Immature natural killer cell (primary cell): ENCODE results near the gene C6orf15. TPM values are rescaled to one million over a fixed set of nuclear protein-coding genes. Genes with fewer than 3 reads are reported as not detected.

Source experiments
- DNase-seq, 3 donors: peaks; one replicate each; pipeline ENCODE4 v3.0.0; 2022; ENCODE audit warnings: mixed read lengths in 1 of 3
- H3K27ac Mint-ChIP-seq, 6 donors: one replicate each; pipeline ENCODE4 v1.8.0; 2020; ENCODE audit warnings: mixed read lengths in 6 of 6, mild to moderate bottlenecking in 5 of 6, inconsistent platforms in 4 of 6, moderate library complexity in 3 of 6
- H3K27me3 Mint-ChIP-seq, 3 donors: one replicate each; pipeline ENCODE4 v1.8.0; 2020 to 2021; ENCODE audit warnings: low read depth in 3 of 3, mild to moderate bottlenecking in 3 of 3, mixed read lengths in 3 of 3, moderate library complexity in 3 of 3, inconsistent platforms in 1 of 3
- H3K36me3 Mint-ChIP-seq, 3 donors: one replicate each; pipeline ENCODE4 v1.8.0; 2020; ENCODE audit warnings: mixed read lengths in 3 of 3, inconsistent platforms in 2 of 3, mild to moderate bottlenecking in 2 of 3
- H3K4me1 Mint-ChIP-seq, 2 donors: one replicate each; pipeline ENCODE4 v1.8.0; 2020; ENCODE audit warnings: inconsistent platforms in 2 of 2, mild to moderate bottlenecking in 2 of 2, mixed read lengths in 2 of 2, moderate library complexity in 1 of 2
- H3K4me3 Mint-ChIP-seq, 5 donors: one replicate each; pipeline ENCODE4 v1.8.0; 2020; ENCODE audit warnings: mild to moderate bottlenecking in 5 of 5, mixed read lengths in 5 of 5, inconsistent platforms in 3 of 5, moderate library complexity in 3 of 5
- H3K9me3 Mint-ChIP-seq, 6 donors: one replicate each; pipeline ENCODE4 v1.8.0; 2020; ENCODE audit warnings: mild to moderate bottlenecking in 6 of 6, mixed read lengths in 6 of 6, inconsistent platforms in 4 of 6, moderate library complexity in 3 of 6
- polyA plus RNA-seq, 3 donors: library from polyadenylated mRNA; unstranded; fragments of 300-500 nt; fragmentation: Illumina TruSeq; gene quantifications; one replicate each; pipeline ENCODE4 v1.2.3, GENCODE V29; 2021

The C6orf15 gene
- not detected for polyA plus RNA-seq

DNA sequence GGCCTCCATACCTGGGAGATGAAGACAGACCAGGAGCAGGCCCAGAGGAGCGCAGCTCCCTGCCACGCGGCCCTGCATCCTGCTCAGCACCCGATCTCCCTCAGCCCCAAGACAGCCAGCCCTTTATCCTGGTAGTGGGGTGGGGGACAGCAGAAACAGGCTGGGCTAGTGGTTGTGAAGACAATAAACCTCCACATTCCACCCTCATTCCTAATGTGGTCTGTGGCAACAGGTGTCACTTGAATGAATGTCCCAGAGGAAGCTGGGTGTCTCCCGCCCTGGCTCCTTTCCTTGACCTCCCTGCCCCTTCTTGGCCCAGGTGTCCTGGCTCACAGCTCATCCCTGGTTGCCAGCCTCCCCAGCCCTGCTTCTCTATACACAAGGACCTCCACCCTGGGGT, at the start of gene C6orf15:
C6orf15 (minus strand) TSS at position 98 of the 400 bp plus-strand sequence; CDS start at position 78, 20 bp downstream.
- Mint-ChIP-seq H3K36me3 (no peaks in the 10 kb centered on the region), H3K27ac (no peak within 1 kb of the TSS), H3K4me1 (no peaks in the 10 kb centered on the region), H3K9me3 (no peaks in the 10 kb centered on the region), H3K27me3 (peaks cover 1 to 22% (median 5%) of the 10 kb centered on the region in 3 donors), H3K4me3 (no peak within 1 kb of the TSS)
- no peak for DNase-seq

DNA sequence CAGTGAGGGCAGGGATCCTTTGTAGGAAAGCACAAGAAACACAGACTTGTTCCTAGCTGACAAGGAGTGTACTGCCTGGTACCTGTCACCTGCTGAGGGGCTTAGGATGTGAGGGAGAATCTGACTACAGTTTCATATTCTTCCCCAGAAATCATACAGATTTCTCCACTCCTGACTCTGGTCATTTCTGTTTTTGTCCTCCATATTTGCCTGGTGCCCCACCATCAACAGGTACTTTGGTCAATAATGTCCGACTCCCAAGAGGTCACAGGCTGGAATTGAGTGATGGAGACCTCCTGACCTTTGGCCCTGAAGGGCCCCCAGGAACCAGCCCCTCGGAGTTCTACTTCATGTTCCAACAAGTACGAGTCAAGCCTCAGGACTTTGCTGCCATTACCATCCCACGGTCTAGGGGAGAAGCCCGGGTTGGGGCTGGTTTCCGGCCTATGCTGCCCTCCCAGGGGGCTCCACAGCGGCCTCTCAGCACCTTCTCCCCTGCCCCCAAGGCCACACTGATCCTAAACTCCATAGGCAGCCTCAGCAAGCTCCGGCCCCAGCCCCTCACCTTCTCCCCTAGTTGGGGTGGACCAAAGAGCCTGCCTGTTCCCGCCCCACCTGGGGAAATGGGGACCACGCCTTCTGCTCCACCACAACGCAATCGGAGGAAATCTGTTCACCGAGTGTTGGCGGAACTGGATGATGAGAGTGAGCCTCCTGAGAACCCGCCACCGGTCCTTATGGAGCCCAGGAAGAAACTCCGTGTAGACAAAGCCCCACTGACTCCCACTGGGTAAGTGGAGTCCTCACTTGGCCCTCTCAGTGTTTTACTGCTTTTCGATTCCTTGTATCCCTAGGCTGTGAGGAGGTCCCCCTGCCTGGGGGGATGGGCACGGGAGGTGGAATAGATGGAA, 49.1 kb upstream of the C6orf15 start:
- no peak for DNase-seq
- peak overlapping the region in 1 of 6 donors; percentile 71 for H3K27ac Mint-ChIP-seq
- H3K4me3 Mint-ChIP-seq = no peak overlapping the region

DNA sequence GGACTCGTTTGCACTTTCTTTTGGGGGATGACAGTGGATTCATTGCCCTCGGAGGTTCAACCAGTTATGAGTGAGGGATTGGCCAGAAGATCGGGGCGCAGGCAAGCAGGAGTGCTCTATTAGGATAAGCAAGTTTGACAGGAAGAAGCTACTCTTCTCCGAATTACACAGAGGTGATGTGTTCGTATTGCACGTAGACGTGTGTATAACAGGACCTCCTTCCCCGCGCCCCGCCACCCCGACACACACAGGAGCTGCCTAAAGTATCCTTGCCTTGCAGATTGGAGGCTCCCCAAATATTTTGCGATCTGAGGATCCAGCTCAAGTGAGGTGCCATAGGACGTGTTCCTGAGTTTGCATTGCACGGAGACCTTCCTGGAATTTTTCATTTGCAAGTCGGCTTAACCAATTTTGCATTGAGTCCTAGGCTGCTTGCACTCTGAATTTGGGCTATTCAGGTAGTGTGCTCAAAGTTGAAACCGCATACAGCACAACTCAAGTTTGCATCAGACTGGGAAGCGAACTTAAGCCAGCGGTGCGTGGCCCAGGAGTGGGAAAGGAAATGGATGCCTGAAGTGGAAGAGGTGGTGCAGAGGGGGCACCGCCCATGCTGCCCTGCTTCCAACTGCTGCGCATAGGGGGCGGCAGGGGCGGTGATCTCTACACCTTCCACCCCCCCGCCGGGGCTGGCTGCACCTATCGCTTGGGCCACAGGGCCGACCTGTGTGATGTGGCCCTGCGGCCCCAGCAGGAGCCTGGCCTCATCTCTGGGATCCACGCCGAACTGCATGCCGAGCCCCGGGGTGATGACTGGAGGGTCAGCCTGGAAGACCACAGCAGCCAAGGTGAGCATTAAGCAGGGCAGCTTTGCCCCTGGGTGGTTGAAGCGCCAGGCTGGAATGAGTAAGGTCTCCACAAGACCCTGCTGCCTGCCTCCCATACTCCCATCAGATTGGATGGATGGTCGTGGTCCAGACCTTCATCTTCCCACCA, 46.8 kb upstream of the C6orf15 start:
- H3K36me3 Mint-ChIP-seq = no peaks in the 10 kb centered on the region
- peaks cover 2 to 7% (median 2%) of the 10 kb centered on the region in 3 donors for H3K27me3 Mint-ChIP-seq
- peaks cover 25 to 32% of the 10 kb centered on the region in 2 donors for H3K4me1 Mint-ChIP-seq
- no peaks in the 10 kb centered on the region for H3K9me3 Mint-ChIP-seq
- H3K27ac Mint-ChIP-seq = peak overlapping the region; percentile 82 to 98 (median 84)
- DNase-seq = peak in 1 of 3 donors; percentile 21
- peak overlapping the region; percentile 84 to 96 (median 93) for H3K4me3 Mint-ChIP-seq

More for the DNA sequence above, 49.1 kb upstream of the C6orf15 start:
- H3K36me3 Mint-ChIP-seq = no peaks in the 10 kb centered on the region
- peaks cover 2 to 5% (median 2%) of the 10 kb centered on the region in 3 donors for H3K27me3 Mint-ChIP-seq
- H3K4me1 Mint-ChIP-seq = peaks cover 25 to 32% of the 10 kb centered on the region in 2 donors
- no peaks in the 10 kb centered on the region for H3K9me3 Mint-ChIP-seq

DNA sequence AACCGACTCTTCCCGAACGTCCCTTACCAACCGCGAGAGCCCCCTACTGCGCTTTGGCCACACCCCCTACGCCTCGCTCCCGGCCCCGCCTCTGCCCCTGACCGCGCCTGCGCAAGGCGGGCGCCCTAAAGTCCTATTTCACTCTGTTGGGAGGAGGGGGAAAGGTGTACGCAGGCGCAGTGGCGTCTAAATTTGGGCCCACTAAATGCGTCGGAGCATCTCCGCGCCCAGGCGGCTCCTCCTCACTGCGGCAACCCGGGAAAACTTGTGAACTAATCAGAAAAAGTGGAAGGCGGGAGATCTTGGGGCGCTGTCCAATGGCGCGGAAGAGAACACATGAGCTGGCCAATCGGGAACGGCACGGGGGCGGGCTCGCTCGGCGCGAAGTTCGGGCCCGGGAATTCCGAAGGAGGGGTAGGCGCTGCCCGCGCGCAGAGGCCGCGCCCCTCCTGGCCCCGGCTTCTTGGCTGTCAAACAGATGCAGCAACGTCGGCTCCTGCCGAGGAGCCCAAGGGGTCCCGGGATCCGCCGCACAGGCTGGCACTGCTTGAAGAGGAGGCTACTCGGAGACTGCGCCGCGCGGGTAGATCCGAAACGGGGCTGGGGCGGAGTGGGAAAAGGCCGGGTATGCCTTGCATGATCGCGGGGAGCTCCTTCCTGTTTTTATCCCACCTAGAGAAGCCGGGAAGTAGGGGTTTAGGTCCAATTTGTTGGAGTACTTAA, 45.9 kb upstream of the C6orf15 start, which contains the start of gene TCF19:
TCF19 (plus strand) TSS at position 450 of the 723 bp plus-strand sequence. CDS start 881 bp downstream, outside the sequence.
- peaks cover 2 to 7% (median 2%) of the 10 kb centered on the region in 3 donors for H3K27me3 Mint-ChIP-seq
- peak; percentile 98 to 99 (median 98) for DNase-seq
- H3K27ac Mint-ChIP-seq = peak within 1 kb of the TSS; percentile 82 to 98 (median 84)
- H3K4me3 Mint-ChIP-seq = peak within 1 kb of the TSS; percentile 84 to 96 (median 93)
- peaks cover 25 to 32% of the 10 kb centered on the region in 2 donors for H3K4me1 Mint-ChIP-seq
- H3K36me3 Mint-ChIP-seq = peaks cover 0 to under 1% (median 0%) of the 10 kb centered on the region in 3 donors
- no peaks in the 10 kb centered on the region for H3K9me3 Mint-ChIP-seq

DNA sequence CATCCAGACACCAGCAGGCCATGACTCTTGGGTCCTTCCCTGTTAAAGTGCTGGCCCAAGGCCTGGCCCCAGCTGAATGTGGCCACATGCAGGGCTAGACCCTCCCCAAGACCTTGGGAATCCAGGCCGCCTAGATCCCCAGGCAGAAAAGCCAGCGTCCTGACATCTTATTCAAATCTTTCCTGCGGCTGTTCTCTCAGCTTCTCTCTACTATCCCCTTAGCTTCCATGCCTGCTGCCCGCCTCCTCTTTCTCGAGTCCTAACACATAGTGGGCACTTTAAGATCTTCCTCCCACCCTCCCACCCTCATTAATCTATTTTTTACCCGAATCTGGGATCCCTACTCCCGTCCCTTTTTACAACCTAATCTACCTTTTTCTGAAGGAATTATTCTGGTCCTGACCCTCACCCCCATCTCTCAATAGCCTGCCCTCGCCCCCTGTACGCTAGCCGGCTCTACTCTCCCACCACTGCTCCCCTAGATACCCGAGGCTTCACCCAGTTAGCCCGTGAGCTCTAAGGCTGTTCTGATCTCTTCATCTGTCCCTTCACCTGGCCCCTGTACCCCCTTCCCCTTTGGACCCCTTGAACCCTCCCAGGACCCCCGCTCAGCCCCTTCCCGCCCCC, 45.3 kb upstream of the C6orf15 start, which contains the start of gene CCHCR1:
CCHCR1 (minus strand) TSS at position 290 of the 627 bp plus-strand sequence; CDS start at position 88, 202 bp downstream.
- Mint-ChIP-seq H3K27ac (peak within 1 kb of the TSS; percentile 82 to 98 (median 84)), H3K4me1 (peaks cover 25 to 32% of the 10 kb centered on the region in 2 donors), H3K4me3 (peak within 1 kb of the TSS; percentile 84 to 96 (median 93)), H3K36me3 (peaks cover 0 to 7% (median 3%) of the 10 kb centered on the region in 3 donors), H3K27me3 (peaks cover 2 to 7% (median 2%) of the 10 kb centered on the region in 3 donors), H3K9me3 (no peaks in the 10 kb centered on the region)
- no peak for DNase-seq

DNA sequence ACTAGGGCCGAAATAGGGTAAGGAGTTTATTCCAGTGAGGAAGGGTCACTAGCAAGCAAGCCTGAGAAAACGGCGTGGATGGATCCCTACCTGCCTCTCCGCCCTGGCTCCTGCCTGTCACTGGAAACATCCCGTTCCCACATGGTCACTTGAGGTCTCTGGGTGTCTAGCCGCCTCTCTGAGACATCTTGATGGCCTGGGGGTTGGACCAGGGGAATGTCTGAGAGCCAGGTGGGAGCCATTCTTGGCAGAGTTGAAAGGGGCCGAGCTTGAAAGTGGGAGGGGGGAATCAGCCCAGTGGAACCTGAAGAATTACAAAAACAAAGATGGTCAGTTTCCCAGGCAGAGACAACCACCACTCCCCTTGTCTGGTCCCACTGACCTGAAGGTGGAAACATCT, 44.3 kb upstream of the C6orf15 start:
- peaks cover 0 to 8% (median 4%) of the 10 kb centered on the region in 3 donors for H3K36me3 Mint-ChIP-seq
- peaks cover 2 to 7% (median 2%) of the 10 kb centered on the region in 3 donors for H3K27me3 Mint-ChIP-seq
- peak overlapping the region in 3 of 5 donors; percentile 93 to 96 (median 94) for H3K4me3 Mint-ChIP-seq
- H3K9me3 Mint-ChIP-seq = no peaks in the 10 kb centered on the region
- H3K4me1 Mint-ChIP-seq = peaks cover 25 to 32% of the 10 kb centered on the region in 2 donors
- no peak for DNase-seq
- H3K27ac Mint-ChIP-seq = no peak overlapping the region

DNA sequence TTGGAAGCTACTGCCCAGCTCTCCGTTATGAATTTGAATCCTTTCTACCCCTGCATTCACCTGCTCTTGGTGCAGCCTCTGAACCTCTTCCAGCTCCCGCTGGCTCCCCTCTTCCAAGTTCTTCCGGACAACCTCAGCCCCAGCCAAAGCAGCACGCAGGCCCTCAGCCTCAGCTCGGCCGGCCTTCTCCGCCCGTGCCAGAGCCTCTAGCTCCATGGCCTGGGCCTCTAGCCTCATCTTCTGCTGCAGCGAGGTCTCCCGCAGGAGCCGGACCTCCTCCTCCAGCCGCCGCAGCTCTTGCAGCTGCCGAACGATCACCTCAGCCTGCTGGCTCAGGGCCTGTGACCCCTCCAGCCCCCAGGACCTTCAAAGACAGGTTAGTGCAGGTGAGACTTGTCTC, 42.1 kb upstream of the C6orf15 start:
- Mint-ChIP-seq H3K27ac (no peak overlapping the region), H3K9me3 (no peaks in the 10 kb centered on the region), H3K4me3 (no peak overlapping the region), H3K36me3 (peaks cover 0 to 20% (median 7%) of the 10 kb centered on the region in 3 donors), H3K27me3 (peaks cover 2 to 6% (median 2%) of the 10 kb centered on the region in 3 donors), H3K4me1 (peaks cover 20 to 26% of the 10 kb centered on the region in 2 donors)
- DNase-seq = no peak

DNA sequence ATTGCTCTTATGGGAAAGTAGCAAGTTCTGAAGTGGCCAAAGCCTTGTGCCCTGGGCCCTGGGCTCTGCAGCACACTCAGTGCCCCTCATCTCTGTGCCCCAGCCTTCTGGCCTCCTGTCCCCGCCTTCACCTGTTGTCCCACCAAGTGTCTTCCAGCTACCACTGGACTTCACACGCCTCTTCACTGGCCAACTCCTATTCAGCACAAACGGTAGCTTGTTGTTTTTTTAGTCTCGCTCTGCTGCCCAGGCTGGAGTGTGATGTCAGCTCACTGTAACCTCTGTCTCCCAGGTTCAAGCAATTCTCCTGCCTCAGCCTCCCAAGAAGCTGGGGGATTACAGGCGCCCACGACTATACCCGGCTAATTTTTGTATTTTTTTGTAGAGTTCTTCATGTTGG, 40.4 kb upstream of the C6orf15 start:
- H3K36me3 Mint-ChIP-seq = peaks cover 0 to 20% (median 7%) of the 10 kb centered on the region in 3 donors
- H3K9me3 Mint-ChIP-seq = no peaks in the 10 kb centered on the region
- no peak overlapping the region for H3K27ac Mint-ChIP-seq
- H3K27me3 Mint-ChIP-seq = peaks cover 0 to 2% (median 0%) of the 10 kb centered on the region in 3 donors
- H3K4me3 Mint-ChIP-seq = no peak overlapping the region
- peaks cover 9% of the 10 kb centered on the region in 2 donors for H3K4me1 Mint-ChIP-seq
- DNase-seq = no peak

DNA sequence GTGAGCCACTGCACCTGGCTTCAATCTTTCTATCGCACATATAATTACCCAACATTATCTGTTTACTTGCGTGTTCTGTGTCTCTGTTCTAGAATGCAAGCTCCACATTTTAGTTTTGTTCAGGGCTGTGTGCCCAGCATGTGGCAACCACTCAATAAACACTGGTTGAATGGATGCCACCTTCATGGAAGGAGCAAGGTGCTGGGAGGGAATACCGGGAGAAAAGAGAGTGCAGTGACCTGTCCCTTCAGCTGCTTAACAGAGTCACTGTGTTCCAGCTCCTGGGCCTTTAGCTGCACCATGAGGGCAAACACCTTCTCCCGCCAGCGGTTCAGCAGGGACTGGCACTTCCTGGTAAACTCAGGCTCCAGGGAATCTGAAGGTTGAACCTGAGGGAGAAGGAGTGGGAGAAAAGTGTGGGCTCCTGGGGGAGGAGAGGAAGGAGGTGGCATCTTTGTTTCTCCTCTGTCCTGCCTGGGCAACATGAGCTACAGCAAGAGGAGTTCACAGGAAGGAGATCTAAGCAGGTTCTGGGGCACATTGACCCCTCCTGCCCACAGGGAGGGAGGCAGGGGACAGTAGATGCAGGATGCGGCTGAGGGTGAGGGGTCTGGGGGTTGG, 37.6 kb upstream of the C6orf15 start:
- H3K36me3 Mint-ChIP-seq = peaks cover 0 to 25% (median 7%) of the 10 kb centered on the region in 3 donors
- H3K4me1 Mint-ChIP-seq = no peaks in the 10 kb centered on the region
- H3K4me3 Mint-ChIP-seq = no peak overlapping the region

DNA sequence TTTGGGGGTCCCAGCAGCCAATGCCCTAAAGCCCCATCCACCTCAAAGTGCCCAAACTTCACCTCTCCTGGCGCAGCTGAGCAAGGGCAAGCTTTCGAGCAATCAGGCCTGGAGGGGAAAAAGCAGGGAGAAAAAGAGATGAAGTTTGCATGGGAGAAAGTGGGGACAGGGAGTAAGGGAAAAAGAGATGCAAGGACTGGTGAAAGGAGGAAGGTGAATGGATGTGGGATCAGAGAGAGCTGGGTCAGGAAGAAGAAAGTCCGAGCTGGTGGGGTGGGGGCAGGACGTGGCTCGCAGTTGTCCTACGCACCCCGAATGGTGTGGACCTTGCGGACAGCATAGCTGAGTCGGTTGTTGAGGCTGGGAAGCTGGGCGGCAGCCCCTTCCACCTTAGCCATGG, 33.0 kb upstream of the C6orf15 start:
- Mint-ChIP-seq H3K9me3 (no peaks in the 10 kb centered on the region), H3K27ac (no peak overlapping the region), H3K4me3 (no peak overlapping the region), H3K4me1 (no peaks in the 10 kb centered on the region), H3K27me3 (peaks cover 0 to 2% (median 1%) of the 10 kb centered on the region in 3 donors), H3K36me3 (peaks cover 0 to 10% (median 3%) of the 10 kb centered on the region in 3 donors)
- DNase-seq = no peak

More for the DNA sequence above, 37.6 kb upstream of the C6orf15 start:
- Mint-ChIP-seq H3K27ac (no peak overlapping the region), H3K9me3 (no peaks in the 10 kb centered on the region), H3K27me3 (peaks cover 0 to 3% (median 2%) of the 10 kb centered on the region in 3 donors)
- no peak for DNase-seq

DNA sequence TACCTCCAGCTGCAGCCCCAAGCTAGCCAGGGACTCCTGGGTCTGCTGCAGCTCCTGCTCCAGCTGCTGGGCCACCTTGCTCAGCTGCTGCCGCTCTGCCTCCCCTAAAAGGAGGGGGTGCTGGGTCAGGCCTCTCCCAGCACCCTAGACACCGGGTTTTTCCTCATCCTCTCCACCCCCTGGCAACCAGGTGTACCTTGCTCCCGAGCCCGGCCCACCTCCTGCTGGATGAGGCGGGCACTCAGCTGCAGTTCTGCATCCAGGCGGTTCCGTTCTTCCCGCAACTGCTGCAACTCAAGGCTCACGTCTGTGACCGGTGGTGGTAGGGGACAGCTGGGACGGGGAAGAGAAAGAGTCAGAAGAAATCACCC, 32.6 kb upstream of the C6orf15 start:
- Mint-ChIP-seq H3K36me3 (peaks cover 0 to 10% (median 3%) of the 10 kb centered on the region in 3 donors), H3K27me3 (peaks cover 0 to 2% (median 1%) of the 10 kb centered on the region in 3 donors), H3K27ac (no peak overlapping the region), H3K4me3 (no peak overlapping the region), H3K4me1 (no peaks in the 10 kb centered on the region), H3K9me3 (no peaks in the 10 kb centered on the region)
- no peak for DNase-seq
